ENCODE measurements around the gene AKNA.

AKNA gene

GRCh38 chr9:114429488-114429887, 41.7 kb upstream of the AKNA start:
- TF ChIP-seq CTCF (IDR thresholded peaks at IDR 0.05; ENCODE audit: low read length), result no peak
- TF ChIP-seq EZH2phosphoT487 (IDR thresholded peaks at IDR 0.05; ENCODE audit: low read length), result no peak
- no peak for TF ChIP-seq EZH2 (optimal IDR thresholded peaks at IDR 0.05; ENCODE audit: low read depth, low read length)
- Histone ChIP-seq H3K4me3 (ENCODE audit: low read length) (no peak overlapping the region), H3K36me3 (replicated peaks; ENCODE audit: insufficient read depth, low read length) (no peaks in the 10 kb centered on the region), H3K27me3 (replicated peaks; ENCODE audit: insufficient read depth, low read length) (no peaks in the 10 kb centered on the region), H3K4me1 (ENCODE audit: low read length) (no peaks in the 10 kb centered on the region), H3K27ac (ENCODE audit: low read length) (no peak overlapping the region), H3K79me2 (ENCODE audit: low read length) (peaks cover 40% of the 10 kb centered on the region), H3K4me2 (ENCODE audit: low read depth, low read length) (no peak overlapping the region), H2AFZ (ENCODE audit: low read length) (no peak overlapping the region), H3F3A (ENCODE audit: insufficient read depth, low read length) (no peaks in the 10 kb centered on the region), H3K9ac (ENCODE audit: low read length) (no peak overlapping the region), H3K9me2 (replicated peaks; ENCODE audit: insufficient read depth, low read length) (no peaks in the 10 kb centered on the region), H4K20me1 (ENCODE audit: insufficient read depth, low read length) (no peaks in the 10 kb centered on the region), H3K9me3 (replicated peaks; ENCODE audit: insufficient read depth, low read length) (no peaks in the 10 kb centered on the region)
- no peak for DNase-seq

DNA sequence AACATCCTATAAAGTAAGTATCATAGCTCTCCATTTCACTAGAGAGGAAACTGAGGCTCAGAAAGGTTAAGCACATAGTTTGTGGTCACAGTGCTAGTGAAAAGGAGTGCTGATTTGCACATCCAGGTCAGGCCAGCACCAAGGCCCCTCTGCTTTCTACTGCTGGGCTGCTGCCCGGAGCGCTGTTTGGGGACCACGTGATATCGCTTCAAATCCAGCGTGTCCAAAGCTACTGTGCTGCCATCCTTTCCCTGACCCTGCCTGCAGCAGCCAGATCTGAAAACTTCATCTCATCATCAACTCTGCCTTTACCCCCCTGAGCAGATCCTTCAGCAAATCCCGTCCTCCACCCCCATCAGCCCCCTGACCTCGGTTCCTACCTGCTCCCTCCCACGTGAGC, 40.7 kb upstream of the AKNA start:
- Histone ChIP-seq H3K79me2 (ENCODE audit: low read length) (peaks cover 30% of the 10 kb centered on the region), H3K4me3 (ENCODE audit: low read length) (no peak overlapping the region), H3K4me2 (ENCODE audit: low read depth, low read length) (no peak overlapping the region), H4K20me1 (ENCODE audit: insufficient read depth, low read length) (no peaks in the 10 kb centered on the region), H3K9ac (ENCODE audit: low read length) (no peak overlapping the region), H3F3A (ENCODE audit: insufficient read depth, low read length) (no peaks in the 10 kb centered on the region), H3K9me2 (replicated peaks; ENCODE audit: insufficient read depth, low read length) (no peaks in the 10 kb centered on the region), H3K4me1 (ENCODE audit: low read length) (no peaks in the 10 kb centered on the region), H3K27ac (ENCODE audit: low read length) (no peak overlapping the region), H3K27me3 (replicated peaks; ENCODE audit: insufficient read depth, low read length) (no peaks in the 10 kb centered on the region), H3K36me3 (replicated peaks; ENCODE audit: insufficient read depth, low read length) (no peaks in the 10 kb centered on the region), H2AFZ (ENCODE audit: low read length) (no peak overlapping the region), H3K9me3 (replicated peaks; ENCODE audit: insufficient read depth, low read length) (no peaks in the 10 kb centered on the region)
- TF ChIP-seq EZH2 (optimal IDR thresholded peaks at IDR 0.05; ENCODE audit: low read depth, low read length) (no peak), CTCF (IDR thresholded peaks at IDR 0.05; ENCODE audit: low read length) (no peak), EZH2phosphoT487 (IDR thresholded peaks at IDR 0.05; ENCODE audit: low read length) (no peak)
- DNase-seq, result no peak

GRCh38 chr9:114427644-114428043, 39.9 kb upstream of the AKNA start:
- H3K9me3 ChIP-seq (replicated peaks; ENCODE audit: insufficient read depth, low read length), result no peaks in the 10 kb centered on the region
- no peaks in the 10 kb centered on the region for H3F3A ChIP-seq (ENCODE audit: insufficient read depth, low read length)
- H3K9ac ChIP-seq (ENCODE audit: low read length), result no peak overlapping the region
- H4K20me1 ChIP-seq (ENCODE audit: insufficient read depth, low read length), result no peaks in the 10 kb centered on the region
- H3K27ac ChIP-seq (ENCODE audit: low read length), result no peak overlapping the region
- H2AFZ ChIP-seq (ENCODE audit: low read length), result no peak overlapping the region
- DNase-seq, result no peak
- no peak overlapping the region for H3K4me3 ChIP-seq (ENCODE audit: low read length)
- H3K4me2 ChIP-seq (ENCODE audit: low read depth, low read length), result no peak overlapping the region
- H3K4me1 ChIP-seq (ENCODE audit: low read length), result no peaks in the 10 kb centered on the region
- H3K36me3 ChIP-seq (replicated peaks; ENCODE audit: insufficient read depth, low read length), result no peaks in the 10 kb centered on the region
- H3K79me2 ChIP-seq (ENCODE audit: low read length), result peaks cover 22% of the 10 kb centered on the region
- no peaks in the 10 kb centered on the region for H3K9me2 ChIP-seq (replicated peaks; ENCODE audit: insufficient read depth, low read length)
- TF ChIP-seq EZH2phosphoT487 (IDR thresholded peaks at IDR 0.05; ENCODE audit: low read length), result no peak
- TF ChIP-seq EZH2 (optimal IDR thresholded peaks at IDR 0.05; ENCODE audit: low read depth, low read length), result no peak
- TF ChIP-seq CTCF (IDR thresholded peaks at IDR 0.05; ENCODE audit: low read length), result no peak
- no peaks in the 10 kb centered on the region for H3K27me3 ChIP-seq (replicated peaks; ENCODE audit: insufficient read depth, low read length)
